GM21723 (cell line): ENCODE results near the gene TDRD7.

Experiments used
- ATAC-seq: cut with Tn5 transposase; IDR thresholded peaks from one replicate; pipeline ENCODE4 v1.9.1; 2021; ENCODE audit warnings: mild to moderate bottlenecking, moderate library complexity; ENCODE audit not compliant: unreplicated experiment

Gene TDRD7

DNA sequence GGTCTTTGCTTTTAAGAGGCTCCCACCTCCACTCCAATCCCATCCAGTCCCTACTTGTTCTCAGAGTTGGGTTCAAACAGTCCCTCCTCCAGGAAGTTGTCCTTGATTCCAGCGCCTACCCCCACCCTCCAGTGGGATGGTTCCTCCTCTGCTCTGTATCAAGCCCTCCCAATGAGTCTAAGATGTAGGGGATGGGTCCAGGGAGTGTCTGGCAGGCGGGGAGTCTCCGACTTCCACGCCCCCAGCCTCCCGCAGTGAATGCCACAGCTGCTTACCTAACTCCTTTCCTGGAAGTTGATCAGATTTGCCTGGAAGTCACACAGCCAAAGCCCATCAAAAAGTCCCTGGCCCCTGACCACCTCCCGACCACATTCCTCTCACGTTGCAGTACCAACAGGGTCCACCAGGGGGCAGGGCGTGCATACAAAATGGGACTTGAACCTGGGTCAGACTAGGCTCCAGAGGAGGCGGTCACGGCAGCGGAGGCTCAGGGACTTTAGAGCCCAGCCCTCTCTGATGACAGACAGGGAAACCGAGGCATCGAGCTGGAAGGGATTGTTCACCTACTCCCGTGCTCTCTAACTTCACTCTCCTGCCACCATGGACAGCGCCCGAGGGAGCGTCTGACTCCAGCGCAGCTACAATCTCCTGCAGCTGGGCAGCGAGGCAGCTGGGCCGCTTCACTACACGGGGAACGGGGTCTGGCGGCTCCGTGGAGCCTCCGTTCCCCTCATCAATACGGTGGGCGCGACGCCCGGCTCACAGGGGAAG, 25.0 kb upstream of the TDRD7 start:
- no peak for ATAC-seq

DNA sequence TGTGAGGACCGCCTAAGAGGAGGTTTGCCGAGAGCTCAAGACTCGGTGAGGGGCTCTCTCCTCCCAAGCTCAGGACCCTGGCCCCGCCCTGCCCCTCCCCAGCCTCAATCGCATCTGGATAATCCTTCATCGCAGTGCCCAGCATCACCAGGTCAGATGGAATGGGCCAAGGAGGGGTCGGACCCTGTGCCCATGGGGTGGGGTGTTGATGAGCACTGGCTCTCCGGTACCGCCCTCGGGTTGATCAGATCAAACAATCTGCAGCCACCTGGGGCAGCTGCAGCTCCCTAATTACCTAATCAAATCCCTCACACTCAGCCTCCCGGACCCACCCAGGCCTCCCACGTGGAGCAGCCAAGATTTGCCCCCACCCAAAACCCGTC, 24.4 kb upstream of the TDRD7 start:
- ATAC-seq, result no peak

DNA sequence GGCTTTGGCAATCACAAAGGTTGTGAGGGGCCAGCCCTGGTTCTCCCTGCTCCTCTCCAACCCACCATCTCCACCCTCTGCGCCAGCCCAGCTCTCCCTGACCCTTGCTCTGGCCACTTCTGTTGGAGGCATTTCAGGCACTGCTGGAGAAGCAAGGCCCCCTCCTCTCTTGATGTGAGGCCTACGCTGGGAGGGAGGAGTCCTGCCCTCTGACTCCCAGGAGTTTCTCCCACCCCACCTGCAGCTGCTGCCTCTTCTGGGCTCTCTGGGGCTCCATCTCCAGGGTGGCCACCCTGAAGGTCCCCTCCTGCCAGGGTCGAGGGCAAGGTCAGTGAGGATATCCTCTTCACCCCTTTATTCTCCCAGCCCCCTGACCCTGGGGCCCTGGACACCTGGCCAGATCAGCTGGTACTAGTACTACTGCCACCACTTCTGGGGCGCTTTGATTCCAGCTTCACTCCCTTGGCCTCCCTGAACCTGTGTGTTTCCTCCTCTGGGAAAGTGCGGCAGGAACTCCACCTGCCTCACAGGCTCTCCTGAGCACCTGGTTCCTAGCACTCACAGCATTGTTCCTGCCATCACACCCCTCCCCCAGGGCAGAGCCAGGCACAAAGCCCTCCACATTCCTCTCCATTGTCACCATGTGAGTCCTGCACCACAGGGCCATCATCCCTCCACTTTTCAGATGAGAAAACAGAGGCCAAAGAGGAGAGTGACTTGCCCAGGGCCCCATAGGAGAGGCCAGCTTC, 23.8 kb upstream of the TDRD7 start:
- ATAC-seq, result no peak

DNA sequence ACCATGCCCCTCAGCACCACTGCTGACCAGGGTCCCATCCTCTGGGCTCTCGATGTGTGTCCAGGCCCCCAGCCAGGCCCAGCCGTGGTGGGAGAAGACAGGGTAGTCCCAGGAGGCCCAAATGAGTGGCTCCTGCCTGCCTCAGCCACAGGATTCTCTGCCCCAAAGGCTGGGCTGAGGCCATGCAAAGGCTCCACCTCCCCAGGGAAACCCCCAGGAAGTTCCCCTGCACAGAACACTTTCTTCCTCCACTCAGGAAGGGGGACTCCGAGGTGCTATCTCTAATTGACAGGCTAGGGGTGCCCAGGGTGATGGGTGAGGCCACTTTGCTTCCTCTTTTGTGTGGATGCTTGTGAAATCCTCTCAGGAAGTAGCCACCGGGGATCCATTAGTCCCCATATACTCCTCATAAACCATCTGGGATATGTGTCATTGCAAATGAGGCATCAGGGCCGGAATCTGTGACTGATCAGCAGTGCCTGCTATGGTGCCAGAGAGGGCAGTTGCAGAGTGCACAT, 23.1 kb upstream of the TDRD7 start:
- ATAC-seq, result peak; percentile 84

DNA sequence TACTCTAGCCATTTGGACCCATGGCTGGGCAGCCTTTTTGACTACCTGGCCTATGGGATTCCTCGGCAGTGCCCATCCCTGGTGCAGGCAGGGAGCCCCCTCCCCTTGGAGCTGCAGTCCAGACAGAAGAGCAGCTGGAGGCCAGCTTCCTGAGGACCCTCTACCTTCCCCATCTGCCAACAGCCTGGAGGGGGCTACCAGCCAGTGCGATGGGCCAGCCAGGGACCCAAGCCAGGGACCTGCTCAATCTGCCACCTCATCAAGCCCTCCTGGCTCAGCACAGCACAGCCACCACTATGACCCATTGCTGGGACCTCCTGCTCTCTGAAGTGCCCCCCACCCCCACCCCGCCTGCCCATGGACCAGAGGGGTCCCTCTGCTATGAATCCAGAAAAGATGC, 22.6 kb upstream of the TDRD7 start:
- no peak for ATAC-seq

DNA sequence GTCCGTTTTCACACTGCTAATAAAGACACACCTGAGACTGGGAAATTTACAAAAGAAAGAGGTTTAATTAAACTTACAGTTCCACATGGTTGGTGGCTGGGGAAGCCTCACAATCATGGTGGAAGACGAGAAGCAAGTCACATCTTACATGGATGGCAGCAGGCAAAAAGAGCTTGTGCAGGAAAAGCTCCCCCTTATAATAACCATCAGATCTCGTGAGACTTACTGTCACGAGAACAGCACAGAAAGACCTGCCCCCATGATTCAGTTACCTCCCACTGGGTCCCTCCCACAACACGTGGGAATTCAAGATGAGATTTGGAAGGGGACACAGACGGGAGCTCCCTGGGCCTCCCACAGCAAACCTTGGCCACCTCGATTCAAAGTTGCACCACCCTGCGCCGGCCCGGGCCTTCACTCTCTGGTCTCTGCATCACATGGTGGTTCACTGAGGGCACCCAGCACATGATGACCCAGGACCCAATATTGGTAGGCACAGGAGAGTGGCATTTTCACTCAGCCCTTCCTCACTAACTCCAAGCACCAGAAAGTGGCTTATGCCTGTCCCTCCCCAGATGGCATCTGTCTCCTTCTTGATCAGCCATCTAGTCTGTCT, 21.0 kb upstream of the TDRD7 start:
- ATAC-seq, result no peak

DNA sequence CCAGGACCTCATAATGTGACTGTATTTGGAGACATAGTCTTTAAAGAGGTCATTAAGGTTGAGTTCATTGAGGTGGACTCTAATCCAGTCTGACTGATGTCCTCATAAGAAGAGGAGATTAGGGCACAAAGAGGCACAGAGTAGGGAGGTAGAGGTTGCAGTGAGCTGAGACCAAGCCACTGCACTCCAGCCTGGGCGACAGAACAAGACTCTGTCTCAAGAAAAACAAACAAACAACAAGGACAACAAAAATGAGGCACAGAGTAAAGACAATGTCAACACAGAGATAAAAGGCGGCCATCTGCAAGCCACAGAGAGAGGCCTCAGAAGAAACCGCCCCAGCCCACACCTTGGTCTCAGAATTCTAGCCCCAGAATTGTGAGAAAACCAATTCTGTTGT, 17.0 kb upstream of the TDRD7 start:
- no peak for ATAC-seq

DNA sequence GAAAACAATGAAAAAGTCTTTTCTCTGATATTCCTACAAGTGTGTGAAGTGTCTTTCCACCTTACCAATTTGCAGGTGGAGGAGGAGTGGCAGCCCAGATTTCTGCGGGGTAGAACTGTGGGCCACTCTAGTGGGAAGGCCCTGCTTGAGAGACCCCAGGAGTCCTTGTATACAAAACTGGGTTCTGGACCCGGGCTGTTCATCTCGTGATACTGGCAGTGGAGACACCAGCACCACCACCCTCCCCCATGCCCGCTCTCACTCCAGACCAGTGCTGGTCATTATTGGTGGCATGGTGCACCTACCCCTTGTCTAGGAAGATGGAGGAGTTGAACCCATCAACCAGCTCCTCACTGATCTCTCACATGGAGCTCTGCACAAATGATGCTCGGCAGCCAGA, 16.2 kb upstream of the TDRD7 start:
- no peak for ATAC-seq

DNA sequence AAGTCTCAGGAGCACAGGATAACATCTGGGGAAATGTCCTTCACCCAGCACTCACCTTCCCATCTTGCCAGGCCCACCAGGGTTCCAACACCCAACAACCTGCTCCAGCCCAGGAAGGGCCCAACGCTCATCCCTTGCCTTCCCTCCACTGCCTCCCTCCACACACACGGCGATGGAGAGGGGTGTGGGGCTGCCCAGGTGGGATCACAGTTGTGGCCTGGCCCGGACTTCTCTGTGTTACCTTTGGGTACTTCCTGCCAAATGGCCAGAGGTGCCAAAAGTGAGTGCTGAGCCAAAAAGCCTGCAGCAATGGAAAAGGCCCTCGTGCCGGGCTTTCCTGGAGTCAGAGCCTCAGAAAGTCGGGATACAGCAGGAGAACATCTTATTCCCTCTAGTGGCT, 15.6 kb upstream of the TDRD7 start:
- ATAC-seq, result no peak

DNA sequence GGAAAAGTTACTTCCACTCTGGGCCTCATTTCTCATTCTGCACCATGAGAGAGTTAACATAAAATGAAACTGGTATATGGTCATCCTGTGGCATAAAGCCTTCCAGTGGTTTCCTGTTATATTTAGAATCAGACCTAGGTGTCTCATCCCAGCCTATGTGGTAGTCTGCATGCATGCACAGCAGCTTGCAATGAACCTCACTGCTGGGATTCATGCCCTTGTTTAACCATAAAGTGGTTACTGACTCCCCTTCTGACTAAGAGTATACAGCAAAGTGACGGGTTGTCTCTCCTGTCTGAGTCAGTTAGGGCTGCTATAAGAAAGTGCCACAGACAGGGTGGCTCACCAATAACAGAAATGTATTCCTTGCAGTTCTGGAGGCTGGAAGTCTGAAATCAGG, 14.7 kb upstream of the TDRD7 start:
- peak; percentile 46 for ATAC-seq

DNA sequence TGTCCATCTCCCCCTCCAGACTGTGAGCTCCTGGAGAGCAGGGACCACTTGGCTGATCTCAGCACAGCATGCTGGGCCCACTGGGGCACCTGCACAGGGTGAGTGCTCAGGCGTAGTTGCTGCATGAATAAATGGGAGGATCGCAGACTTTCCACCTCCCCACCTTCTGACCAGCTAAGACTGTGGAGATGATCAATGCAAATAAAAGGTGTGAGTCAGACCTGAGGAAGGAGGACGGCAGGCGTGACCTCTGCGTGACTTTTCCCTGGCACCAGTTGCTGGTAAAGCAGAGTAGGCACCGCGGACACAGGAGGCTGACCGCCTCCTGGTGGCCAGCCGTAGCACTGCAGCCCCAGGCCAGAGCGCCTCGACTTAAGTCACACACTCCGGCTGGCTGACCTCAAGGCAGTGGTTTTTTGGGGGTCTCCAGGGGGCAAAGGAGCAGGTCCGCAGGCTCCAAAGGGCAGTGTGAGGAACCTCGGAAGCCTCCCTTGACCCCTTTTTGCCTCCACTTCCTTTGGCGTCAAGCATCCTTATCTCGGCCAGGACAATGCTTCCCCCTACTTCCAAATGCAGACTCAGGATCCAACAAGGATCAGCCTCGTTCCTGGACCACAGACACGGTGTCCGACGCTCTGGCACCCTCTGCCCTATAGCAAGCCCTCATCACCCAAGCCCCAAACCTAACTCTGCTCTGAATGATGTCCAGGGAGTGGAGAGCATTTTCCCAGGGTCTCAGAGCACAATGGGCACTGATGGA, 12.7 kb upstream of the TDRD7 start:
- no peak for ATAC-seq

DNA sequence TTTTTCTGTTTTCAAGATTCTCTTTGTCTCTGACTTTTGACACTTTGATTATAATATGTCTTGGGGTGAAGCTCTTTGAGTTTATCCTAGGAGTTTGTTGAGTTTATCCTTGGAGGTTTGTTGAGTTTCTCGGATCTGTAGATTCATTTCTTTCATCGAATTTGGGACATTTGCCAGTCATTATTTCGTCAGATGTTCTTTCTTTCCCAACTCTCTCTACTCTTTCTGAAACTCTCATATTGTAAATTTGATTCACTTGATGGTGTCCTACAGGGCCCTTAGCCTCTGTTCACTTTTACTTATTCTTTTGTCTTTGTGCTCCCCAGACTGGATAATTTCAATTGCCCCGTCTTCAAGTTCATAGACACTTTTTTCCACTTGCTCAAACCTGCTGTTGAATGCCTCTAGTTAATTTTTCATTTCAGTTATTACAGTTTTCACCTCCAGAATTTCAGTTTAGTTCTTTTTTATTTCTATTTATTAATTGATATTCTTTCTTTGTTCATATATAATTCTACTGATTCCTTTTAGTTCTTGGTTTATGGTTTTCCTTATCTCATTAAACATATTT, 8.1 kb upstream of the TDRD7 start:
- no peak for ATAC-seq

DNA sequence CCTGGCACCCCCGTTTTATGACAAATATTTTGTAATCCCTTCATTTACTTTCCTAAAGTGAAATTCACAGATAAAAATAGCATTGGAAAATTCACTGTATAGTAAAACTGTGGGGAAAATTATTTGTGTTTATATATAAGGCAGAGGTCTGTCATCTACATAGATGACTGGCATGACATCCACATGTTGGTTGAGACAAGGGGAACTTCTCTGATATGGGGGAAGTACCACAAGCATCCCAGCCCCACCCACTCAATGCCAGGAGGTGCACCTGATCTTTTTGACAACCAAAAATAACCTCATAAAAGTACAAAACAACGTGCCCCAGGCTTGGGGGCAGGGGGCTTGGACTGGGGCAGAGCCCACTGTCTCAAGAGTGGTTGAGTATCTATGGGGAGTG, 6.3 kb upstream of the TDRD7 start:
- ATAC-seq, result no peak

DNA sequence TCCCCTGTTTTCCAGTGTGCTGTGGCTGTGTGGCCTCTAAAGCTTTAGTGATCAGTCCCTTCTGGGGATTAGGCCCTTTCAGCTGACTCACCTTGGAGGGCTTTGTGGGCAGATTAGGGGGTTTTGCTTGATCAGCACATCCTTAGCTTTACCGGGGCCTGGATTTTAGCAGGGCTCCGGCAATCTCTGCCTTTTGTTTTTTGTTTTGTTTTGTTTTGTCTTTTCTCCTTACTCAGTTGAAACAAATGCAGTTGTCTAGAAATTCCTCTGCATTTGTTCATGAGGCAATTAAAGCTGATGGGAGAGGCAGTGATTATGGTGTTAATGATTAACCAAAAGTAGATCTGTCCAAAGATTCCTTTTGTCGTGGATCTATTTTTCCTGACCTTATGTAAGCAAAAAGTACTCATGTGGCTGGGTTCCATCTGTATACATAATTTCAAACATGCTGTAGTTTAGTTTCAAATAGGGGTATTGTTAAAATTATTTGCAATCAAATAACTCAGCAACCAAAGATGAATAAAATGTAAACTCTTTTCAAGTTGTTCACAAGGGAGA, 5.2 kb upstream of the TDRD7 start:
- ATAC-seq, result no peak

DNA sequence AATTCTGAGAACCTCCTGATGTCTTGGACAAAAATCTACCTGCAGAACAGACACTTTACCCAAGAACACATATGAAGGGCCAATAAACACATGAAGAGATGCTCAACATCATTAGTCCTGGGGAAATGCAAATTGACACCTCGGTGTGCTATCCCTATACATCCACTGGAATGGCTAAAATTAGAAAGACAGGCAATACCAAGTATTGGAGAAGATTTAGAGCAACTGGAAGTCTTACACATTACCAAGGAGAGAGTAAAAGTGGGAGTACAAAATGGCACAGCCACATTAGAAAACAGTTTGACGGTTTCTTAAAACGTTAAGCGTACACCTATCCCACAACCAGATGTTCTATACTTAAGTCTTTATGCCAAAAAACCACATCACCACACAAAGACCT, 3.3 kb upstream of the TDRD7 start:
- ATAC-seq, result no peak

DNA sequence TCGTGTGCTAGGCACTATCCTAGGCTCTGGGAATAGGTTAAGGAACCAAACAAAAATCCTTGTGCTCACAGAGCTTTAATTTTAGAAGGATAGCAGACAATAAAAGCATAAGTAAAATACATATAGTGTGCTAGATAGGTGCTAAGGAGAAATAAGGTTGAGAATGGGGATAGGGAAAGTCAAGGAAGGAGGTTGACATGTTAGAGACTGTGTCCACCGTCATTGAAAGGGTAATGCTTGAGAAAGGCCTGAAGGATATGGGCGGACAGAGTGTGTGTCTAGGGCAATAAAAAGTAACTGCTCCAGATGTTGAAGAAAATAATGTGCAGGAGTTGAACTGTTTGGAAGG, 482 bp upstream of the TDRD7 start:
- ATAC-seq, result no peak

DNA sequence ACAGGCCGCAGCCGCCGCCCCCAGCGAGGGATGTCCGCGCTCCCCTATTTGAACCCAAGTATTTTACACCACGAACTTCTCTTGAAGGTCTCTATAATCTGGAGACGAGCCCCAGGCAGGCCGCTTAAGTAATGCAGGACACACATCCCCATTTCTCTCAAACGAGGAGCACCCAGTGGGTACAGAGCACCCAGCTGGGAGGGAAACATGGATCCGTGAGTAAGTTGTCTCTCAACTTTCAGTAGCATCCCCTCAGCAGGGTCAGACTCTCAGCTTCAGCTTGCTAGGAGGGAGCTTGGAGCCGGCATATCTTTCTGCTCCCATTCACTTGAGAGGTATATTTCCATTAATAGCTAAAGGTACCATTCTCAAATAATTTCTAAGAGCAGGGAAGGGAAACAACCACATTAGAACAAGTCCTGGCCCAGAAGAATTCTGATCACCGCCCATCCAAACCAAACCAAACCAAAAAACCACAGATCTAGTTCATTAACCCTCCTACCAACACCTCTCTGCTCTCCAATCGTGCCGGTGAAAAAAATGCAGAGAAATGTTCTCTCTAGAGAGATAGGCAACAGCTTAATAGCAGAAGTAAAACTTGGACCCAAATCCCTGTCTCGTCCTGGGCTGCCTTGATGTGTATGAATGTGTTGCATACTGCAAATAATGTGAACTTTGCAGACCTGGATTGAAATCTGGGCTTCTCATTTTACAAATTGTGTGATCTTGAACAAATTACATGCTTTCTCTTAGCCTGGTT, 910 bp downstream of the TDRD7 start:
- ATAC-seq, result no peak

DNA sequence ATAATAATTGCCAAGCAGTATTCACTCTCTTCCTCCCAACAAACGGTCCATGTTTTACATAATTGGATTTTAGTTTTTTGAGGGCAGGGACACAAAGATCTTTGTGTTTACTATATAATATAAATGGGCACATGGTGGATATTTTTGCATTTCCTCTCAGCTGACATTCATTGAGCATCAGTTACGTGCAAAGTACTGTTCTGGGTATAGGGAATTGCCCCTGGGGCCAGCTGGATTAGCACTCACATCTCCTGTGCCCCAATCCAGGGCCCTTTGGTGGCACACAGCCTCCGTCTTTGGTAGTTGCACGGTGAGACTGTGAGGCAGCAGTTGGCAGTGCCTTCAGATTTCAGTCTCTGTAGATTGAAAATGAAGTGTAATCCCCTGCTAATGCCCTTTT, 1.6 kb downstream of the TDRD7 start:
- ATAC-seq, result no peak

DNA sequence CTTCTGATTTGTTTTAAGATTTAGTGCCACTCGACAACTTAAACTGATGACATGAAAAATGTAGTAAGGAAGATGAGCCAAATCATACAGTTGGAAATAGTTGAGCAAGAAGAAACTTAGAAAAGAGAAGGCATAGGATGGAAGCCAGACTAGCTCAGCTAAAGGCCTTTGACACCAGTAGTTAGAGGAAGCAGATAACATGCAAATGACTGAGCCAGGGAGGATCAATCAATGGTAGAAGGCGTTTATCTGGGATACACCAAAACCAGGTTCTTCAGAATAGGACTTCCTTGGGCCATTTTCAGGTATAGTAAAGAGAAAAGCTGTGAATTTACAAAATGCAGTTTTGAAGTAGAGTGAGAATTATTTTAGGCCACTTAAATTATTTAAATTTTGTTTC, 3.2 kb downstream of the TDRD7 start:
- ATAC-seq, result no peak

DNA sequence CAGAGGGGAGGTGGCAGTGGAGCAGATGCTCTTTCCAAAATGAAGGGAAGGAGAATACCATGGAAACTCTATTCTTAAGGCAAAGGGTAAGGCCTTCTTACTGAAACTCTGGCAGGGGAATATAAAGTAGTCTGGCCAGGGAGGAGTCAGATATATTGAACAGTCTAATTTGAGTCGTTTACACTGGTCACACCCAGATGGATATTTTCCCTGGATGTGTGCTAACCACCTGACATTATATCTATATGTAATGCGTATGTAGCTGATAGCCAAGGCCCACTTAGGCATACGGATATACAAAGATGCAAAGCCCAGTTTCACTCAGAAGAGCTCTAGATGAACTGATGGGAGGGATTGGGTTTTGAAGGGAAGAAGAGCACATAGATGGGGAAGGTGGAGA, 7.0 kb downstream of the TDRD7 start:
- ATAC-seq, result no peak
